GM19468 (cell line): ENCODE data around the gene CEP131.
A peak's percentile ranks its signal among the peaks of the same experiment; 100 is the strongest.

Experiments used
- ATAC-seq: cut with Tn5 transposase; IDR thresholded peaks from one replicate; pipeline ENCODE4 v1.9.1; 2021; ENCODE audit warnings: mild to moderate bottlenecking, moderate library complexity, moderate number of reproducible peaks; ENCODE audit not compliant: unreplicated experiment; ENCODE audit errors: extremely low read depth

CEP131 gene

DNA sequence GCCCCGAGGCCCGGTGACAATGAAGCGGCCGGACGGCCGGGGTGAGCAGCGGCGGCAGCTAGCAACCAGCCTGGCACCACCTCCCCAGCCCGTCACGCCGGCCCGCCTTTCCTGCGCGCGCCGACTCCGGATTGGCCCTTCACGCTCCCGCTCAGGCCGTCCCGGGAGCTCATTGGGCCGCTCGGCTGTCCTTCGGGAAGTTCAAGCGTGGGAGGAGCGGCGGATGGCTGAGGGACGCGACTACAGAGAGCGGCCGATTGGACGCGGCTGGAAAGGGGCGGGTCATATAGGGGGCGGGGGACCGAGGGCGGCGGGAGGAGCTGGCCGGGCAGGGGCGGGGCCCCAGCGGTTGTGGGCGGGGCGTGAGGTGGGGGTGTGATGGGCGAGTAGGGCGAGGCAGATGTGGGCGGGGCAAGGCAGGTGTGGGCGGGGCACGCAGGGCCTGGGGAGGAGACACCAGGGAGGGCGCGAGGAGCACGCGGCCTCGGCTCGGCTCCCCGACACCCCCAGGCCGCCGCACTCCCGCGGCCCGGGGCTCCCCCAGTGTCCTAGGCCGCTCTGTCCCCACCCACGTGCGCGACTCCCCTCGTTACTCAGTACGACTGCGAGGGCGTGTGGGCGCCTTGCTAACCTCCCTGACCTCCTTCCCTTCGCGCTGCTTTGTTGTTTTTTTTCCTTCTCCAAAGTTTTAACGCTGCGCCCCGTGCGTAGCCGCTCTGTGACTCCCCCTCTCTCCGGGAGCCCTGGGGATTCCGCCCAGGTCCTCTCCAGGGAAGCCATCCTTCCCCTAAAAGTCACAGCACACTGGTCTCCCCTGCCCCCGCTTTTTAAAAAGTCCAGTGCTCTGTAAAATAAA is at the start of gene CEP131:
Gene CEP131 (minus strand): TSS at position 60 of the 856 bp plus-strand sequence. CDS start 2,909 bp downstream, outside the sequence.
- ATAC-seq = peak; percentile 93

DNA sequence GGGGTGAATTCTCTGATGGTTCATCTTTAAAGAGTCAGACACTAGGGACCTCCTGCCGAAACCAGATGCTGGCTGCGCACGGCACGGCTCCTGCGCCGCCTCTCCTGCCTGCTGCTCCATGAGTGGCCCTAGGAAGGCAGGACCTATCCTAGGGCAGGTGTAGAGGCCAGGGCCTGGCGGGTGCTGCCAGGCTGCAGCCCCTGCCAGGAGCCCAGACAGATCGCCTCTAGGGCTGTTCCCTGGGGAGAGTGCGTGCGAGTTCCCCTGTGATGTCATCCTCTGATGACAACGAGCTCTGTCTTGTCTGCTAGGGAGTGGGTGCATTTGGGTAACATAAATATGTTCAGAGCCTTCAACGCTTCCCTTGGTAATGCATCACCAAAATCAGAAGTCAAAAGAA is 48.5 kb upstream of the CEP131 start:
- ATAC-seq = no peak

DNA sequence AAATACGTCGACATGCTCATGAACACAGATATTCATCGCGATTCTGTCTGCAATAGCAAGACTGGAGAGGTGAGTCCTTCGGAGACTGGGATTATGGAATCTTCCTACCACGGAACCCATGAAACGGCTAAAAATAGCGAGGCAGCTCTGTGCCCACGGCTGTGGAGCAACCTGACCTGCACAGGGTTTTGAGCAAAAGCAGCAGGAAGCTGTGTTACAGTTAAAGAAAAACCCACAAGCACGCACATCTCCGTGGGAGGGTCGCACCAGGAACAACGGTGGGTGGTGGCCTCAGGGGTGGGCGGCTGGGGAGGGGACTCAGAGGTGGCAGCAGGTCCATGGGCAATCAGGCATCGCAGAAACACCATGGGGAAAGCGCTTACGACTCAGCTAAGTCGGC is 47.5 kb upstream of the CEP131 start:
- no peak for ATAC-seq

DNA sequence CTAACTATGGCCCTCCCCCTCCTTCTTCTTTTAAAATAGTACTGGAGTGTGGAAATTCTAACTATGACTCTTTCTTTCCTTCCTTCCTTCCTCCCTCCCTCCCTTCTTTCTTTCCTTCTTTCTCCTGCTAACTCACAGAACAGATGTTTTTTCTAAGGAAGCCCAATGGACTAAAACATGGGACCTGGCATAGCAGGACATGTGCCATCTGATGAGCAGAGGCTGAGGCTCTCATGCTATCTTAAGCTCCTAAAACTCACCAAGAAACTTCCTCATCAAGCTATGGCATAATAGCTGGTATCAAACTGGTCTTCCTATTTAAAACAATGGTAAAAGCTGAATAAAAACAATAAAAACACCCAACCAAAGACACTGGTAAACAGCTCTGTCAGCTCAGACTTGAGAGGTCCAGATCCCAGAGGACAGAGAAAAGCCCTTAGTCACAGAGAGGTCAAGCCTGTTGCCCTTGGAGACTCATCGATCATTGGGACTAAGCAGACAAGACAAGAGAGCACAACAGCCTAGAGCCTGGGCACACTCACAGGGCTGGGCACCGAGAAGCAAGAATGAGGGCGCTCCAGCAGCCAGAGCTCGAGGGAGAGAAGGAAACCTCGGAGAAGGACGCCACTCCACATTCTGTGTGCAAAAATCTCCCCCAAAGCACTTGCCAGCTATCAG is 44.8 kb upstream of the CEP131 start:
- ATAC-seq = no peak

DNA sequence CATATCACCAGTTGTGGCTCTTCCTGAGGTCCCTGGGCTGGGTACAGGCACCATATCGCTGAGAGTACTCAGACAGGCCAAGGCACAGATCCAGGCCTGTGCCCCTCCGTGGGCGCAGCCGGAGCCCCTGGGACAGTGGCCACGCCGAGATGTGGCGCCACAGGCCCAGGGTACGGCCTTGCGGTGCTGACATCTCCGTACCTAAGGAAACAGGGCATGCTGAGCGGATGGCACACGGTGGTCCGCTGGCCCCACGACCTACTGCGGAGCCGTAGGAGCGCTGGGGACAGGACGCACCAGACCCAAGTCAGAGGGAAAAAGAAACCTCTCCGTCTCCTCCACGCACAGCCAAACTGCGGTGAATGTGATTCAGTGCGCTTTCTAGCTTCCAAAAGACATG is 42.8 kb upstream of the CEP131 start:
- ATAC-seq = no peak

DNA sequence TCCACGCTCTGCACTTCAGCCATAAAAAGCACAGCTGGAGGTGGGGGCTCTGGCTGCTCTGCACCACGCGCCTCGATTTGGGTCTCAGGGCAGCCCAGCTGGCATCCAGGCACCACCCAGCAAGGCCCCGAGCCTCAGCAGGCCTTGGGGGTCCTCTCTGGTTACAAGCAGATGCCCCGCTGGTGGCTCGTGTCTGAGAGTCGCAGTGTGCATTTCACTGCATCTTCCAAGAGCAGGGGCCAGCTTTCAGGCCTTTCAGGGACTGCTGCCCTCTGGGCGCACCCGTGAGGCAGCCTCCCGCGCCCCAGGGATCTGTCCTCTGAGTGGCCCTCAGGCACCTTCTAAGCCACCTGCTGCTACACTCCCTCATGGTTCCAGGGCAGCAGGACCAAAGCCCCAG is 41.9 kb upstream of the CEP131 start:
- ATAC-seq = no peak

DNA sequence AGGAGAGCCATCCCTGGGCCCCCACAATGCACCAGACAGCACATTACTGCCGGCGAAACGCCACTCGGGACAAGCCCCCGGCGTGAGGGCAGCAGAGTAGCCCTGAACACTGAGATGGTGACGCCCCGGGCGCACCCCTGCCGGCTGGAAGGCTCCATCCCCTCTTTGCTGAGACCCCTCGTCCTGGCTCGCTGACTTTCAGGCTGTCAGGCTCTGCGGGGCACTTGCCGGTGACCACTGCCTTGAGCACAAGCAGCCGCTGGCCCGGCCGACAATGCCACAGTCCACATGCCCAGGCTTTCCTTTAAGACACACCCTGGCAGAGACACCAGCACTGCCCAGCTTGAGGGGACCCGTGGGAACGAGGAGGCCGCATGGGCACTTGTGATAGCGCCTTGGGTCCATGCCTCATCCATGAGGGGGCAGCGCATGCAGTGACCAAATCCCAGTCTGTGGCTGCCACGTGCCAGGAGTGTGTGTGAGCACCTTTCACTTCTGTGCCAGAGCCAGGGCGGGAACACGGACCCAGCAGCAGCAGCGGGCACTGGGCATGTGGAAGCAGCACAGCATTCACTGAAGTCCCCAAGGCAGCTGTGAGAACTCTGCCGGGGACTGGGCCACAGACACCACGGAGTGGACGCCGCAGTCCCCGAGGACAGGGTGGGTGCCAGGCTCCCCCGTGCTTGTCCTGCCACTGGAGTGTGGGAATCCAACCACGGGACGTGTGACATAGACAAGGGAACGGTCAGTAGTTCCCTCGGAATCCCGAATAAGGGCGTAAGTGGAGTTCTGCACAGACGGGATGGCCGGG is 40.8 kb upstream of the CEP131 start:
- ATAC-seq = no peak

DNA sequence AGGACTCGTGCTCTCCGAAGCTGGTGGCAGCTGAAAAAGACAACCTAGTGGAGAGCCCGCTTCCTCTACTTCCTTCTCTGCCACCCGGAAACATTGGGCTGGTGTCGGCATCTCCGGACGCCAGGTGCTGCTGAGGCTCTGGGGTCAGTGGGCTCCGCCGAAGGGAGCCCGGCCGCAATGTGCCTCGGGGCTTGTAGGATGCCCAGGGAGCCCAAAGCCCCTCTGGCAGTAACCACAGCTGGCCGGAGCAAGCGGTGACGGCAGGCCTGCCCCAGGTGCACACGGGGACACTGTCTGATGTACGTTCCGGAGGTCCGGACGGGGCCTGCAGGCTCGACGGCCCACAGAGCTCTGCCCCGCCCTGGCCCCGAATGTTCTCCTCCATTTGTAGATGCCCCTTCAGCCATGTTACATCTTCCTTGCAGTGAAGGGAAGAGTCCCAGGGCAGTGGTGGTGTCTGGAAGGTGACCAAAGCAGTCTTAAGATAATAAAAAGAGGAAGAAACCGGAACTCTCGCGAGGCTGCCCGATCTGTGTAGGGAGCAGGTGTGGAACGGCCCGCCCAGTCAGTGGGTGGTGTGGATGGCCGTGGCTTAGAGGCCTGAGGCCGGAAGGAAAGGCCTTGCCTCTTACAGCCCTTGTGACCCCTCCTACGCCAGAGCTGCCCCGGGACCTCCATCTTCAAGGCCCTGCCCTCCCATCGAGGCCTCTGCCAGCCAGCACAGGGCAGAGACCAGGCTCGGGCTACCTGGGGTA is 39.0 kb upstream of the CEP131 start:
- ATAC-seq = no peak

DNA sequence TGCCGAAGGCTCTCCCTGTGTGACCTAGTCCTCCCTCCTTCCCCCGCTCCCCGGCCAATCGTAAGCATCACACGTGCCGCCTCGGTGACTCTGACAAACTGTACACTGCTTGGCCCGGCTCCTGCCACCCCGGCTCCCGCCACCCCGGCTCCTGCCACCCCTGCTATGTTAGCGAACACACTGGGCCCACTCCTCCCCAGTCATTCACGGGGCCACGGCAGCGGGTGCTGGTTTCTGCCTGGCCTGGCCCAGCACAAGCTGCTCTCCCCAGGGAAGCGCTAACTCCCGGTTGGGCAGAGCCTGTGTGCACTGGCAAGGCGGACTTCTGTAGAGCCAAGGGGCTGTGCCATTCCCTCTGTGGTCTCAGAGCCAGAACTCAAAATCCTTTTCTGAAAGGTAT is 38.3 kb upstream of the CEP131 start:
- ATAC-seq = no peak

DNA sequence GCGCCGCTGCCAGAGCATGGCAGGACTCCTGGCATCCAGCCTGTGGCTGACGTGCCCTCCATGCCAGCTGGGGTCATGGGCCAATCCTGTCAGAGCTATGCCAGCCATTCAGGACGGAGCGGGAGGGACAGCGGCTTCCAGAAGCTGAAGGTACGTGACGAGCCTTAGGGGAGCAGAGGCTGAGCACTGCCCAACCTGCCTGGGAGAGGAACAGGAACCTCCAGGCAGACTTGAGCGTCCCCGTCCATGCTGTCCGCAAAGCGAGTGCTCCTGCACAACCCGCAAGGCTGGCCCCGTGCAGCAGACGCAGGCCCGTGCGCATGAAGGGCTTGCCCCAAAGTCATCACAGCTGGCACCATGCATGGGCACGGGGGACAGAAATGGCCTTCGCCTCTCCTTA is 37.9 kb upstream of the CEP131 start:
- ATAC-seq = no peak

DNA sequence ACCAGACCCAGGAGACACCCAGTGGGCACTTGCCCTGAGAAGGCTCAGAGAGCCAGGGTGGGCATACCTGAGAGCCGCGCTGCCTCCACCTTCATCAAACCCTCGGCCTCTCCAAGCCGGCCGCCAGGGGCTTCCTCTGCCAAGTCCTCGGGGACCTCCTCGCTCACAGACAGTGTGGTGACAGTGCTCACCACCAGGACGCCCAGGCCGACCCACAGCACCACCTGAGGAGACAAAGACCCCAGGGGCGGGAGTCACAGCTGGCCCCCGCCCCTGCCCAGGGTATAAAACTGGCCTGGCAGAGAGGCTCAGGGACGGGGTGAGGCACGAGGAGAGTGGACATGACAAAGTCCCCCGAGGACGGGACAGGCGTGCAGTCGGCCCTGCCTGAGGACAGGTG is 37.4 kb upstream of the CEP131 start:
- ATAC-seq = no peak

DNA sequence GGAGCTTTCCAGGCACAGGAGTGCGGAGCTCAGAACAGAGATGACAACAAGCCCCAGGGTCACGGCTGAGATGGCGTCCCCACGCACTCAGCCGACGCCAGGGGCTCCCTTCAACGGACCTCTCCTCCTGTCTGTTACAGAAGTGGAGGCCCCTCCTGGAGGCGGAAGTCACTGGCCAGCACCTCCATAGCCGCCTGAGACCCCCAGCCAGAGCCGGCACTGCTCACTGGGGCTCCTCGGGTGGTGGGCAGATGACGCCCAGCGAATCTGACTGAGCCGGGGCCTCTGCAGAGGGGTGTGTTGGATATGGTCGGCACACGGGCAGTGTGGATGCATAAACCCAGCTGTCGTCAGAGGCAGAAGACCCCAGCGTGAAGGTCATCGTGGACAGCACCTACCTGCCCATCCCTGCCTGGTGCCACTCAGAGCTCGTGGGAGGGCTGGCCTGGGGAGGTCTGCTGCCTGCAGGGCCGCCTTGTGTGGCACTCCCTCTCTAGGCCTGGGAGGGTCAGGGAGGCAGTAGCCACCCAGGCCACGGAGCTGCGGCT is 36.4 kb upstream of the CEP131 start:
- ATAC-seq = no peak

DNA sequence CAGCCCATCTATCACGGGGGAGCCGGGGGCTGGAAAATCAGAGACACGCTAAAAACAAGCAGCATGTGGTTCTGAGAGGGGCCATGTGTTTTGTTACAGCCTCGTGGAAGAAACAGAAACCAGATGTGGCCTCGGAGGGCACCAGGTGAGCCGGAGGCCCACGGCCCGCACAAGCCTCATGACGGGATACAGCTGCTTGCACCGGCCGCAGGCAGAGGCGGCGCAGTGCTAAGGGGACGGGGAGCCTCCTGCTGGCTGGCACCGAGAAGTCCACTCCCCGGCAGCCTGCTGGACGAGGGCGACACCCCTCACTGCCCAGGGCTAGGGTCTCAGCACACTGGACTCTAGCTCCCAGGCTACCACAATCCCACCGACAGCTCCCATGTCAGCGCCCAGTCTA is 35.5 kb upstream of the CEP131 start:
- ATAC-seq = no peak

DNA sequence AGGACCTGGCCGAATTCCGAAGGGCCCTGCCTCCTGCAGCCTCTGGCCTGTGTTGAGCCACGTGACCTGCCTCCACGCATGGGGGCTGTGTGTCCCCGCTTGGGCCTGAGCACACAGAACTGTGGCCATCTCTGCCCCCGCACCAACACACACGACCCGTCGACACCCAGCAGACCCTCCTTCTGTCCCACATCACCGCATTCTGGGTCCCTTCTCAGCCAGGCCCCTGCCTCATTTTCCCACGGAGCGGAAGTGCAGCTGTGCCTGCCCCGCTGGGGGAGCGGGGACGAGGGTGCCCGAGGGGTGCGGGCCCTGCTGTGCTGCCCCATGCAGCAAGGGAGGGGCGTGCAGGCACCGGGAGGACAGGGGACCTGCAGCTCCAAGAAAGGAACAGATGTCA is 34.8 kb upstream of the CEP131 start:
- ATAC-seq = no peak

DNA sequence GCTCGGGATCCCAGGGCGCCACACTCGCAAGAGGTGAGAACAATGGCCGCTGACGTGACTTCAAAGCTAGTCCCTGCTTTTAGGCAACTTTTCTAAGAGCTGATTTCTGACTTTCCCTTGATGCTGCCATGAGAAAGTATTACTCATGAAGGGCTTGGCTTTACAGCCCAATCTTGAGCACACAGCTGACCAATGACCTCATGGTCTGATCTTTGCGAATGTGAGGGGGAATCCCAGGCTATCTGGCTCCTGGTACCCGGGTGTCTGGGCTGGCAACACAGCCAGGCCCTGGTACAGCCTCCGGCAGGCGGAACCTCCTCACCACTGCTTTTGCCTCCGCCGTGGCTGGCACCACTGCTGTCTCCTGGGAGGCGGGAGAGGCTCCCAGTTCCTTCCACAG is 33.9 kb upstream of the CEP131 start:
- no peak for ATAC-seq

DNA sequence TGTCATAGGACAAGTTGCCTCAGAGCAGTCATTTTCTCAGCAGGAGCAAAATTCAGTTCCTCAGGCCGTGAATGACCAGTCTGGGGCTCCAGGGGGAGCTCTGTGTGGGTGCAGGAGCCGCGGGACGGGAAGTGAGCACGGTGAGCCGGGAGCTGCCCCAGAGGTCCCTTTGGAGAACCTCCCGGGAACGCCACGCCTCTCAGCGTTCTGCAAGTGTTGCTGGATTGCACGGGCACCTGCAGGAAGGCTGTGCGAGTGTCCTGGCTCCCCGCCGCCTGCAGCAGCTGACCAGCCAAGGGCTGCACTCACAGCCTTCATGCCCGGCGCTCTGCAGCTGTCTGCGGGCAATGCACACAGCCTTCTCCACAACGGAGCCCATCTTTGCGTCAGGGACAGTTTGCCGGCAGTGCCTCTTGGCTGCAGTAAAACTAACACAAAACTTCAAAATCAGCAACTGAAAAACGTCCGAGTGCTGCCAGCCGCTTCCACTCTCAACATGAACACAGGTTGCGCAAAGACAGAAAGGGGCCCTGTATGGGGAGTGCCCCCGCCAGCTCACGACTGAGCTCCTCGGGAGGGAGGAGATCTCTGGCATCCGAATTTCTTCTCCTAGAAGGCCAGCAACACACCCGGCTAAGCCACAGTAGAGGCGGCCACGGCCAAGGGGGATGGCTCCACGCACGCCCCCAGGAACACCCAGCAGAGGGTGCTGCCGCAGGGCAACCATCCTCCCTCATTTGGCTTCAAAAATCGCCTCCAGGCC is 32.4 kb upstream of the CEP131 start:
- ATAC-seq = no peak

DNA sequence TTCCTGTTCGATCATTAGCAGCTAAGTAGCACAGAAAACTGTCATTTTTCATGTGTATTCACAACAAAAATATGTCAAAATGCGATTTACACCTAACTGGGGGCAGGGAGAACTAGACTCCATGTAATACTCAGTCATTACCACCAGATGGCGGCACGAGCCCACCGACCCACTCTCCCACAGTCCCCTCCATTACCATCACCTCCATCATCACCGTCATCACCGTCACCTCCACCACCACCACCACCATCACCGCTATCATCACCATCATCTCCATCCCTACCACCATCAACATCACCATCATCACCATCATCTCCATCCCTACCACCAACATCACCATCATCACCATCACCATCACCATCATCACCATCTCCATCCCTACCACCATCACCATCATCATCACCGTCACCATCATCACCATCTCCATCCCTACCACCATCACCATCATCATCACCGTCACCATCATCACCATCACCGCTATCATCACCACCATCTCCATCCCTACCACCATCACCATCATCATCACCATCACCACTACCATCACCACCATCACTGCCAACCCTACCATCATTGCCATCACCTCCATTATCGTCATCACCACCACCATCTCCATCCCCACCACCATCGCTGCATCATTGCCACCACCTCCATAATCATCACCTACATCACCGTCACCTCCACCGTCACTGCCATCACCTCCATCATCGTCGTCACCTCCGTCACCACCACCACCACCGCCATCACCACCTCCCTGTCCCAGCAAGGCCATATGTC is 30.8 kb upstream of the CEP131 start:
- no peak for ATAC-seq

DNA sequence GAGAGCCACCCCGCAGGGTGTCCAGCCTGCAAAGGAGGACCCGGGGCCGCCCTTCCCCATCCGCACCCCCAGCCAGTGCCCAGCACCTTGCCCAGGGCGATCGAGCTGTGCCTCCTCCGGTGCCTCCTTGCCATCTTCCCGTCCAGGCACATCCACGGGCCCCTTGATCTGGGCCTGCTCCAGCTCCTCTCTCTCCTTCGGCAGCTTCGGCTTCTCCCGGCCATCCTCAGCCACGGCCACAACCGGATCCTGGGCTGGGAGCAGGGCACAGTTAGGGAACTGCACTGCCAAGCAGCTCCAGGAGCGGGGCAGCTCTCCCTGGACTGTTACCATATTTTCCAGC is 30.2 kb upstream of the CEP131 start:
- ATAC-seq = no peak
